Measurements from ENCODE around the gene TSEN2. TPM values are rescaled to one million over a fixed set of nuclear protein-coding genes. Genes with fewer than 3 reads are reported as not detected.

TSEN2 gene
- total RNA-seq, 1 experiment from 2014 or later, result 32.3 TPM

- DNase-seq (ENCODE audit: unreplicated experiment), result no peak
- intact Hi-C loops (cut with micrococcal nuclease), result no loop called here
- CTCF ChIA-PET, result interaction anchor here (0.7 to 2.1 kb wide), 6 partner anchors 9 to 410 kb away, joined by 3 to 11 read pairs (median 6); no protein-coding TSS in a partner anchor
- Mint-ChIP-seq H3K27me3 (ENCODE audit: insufficient read depth, unreplicated experiment) (no peaks in the 10 kb centered on the region), H3K4me3 (ENCODE audit: unreplicated experiment) (peak overlapping the region; percentile 73), H3K27ac (ENCODE audit: low read depth, unreplicated experiment) (peak overlapping the region; percentile 64), H3K9me3 (ENCODE audit: unreplicated experiment) (no peaks in the 10 kb centered on the region), H3K36me3 (ENCODE audit: insufficient read depth, unreplicated experiment) (peaks cover 32% of the 10 kb centered on the region), H3K4me1 (ENCODE audit: insufficient read depth, unreplicated experiment) (peaks cover 7% of the 10 kb centered on the region)
- POLR2A ChIA-PET, result interaction anchor here (0.5 to 5.1 kb wide), 15 partner anchors 11 to 296 kb away, joined by 3 to 77 read pairs (median 5); partner anchors contain the start of genes MKRN2, RAF1, RPL32 and TSEN2
- BruUV-seq (replicated peaks), result no TSS peak
- no peak for TF ChIP-seq CTCF (IDR thresholded peaks at IDR 0.05; ENCODE audit: unreplicated experiment)
Measured at GRCh38 chr3:12544652-12545472, 60.6 kb downstream of the TSEN2 start.

GRCh38 chr3:12545473-12545791 lies 61.2 kb downstream of the TSEN2 start, which contains the start of gene MKRN2OS:
Gene MKRN2OS (minus strand): TSS chr3:12545499. CDS start chr3:12545464, 35 bp downstream.
- H3K4me3 Mint-ChIP-seq (ENCODE audit: unreplicated experiment), result peak within 1 kb of the TSS; percentile 73
- no TSS peak for BruUV-seq (replicated peaks)
- peak within 1 kb of the TSS; percentile 64 for H3K27ac Mint-ChIP-seq (ENCODE audit: low read depth, unreplicated experiment)
- no peaks in the 10 kb centered on the region for H3K9me3 Mint-ChIP-seq (ENCODE audit: unreplicated experiment)
- CTCF ChIA-PET, result interaction anchor here (0.6 to 2.1 kb wide), 11 partner anchors 8 to 410 kb away, joined by 3 to 11 read pairs (median 3); no protein-coding TSS in a partner anchor
- H3K4me1 Mint-ChIP-seq (ENCODE audit: insufficient read depth, unreplicated experiment), result peaks cover 7% of the 10 kb centered on the region
- H3K36me3 Mint-ChIP-seq (ENCODE audit: insufficient read depth, unreplicated experiment), result peaks cover 27% of the 10 kb centered on the region
- intact Hi-C loops (cut with micrococcal nuclease), result no loop called here
- POLR2A ChIA-PET, result interaction anchor here (0.9 to 5.1 kb wide), 15 partner anchors 11 to 350 kb away, joined by 3 to 77 read pairs (median 5); partner anchors contain the start of genes MKRN2, RAF1, RPL32 and TSEN2
- no peak for TF ChIP-seq CTCF (IDR thresholded peaks at IDR 0.05; ENCODE audit: unreplicated experiment)
- DNase-seq (ENCODE audit: unreplicated experiment), result peak; percentile 86
- H3K27me3 Mint-ChIP-seq (ENCODE audit: insufficient read depth, unreplicated experiment), result no peaks in the 10 kb centered on the region

DNA sequence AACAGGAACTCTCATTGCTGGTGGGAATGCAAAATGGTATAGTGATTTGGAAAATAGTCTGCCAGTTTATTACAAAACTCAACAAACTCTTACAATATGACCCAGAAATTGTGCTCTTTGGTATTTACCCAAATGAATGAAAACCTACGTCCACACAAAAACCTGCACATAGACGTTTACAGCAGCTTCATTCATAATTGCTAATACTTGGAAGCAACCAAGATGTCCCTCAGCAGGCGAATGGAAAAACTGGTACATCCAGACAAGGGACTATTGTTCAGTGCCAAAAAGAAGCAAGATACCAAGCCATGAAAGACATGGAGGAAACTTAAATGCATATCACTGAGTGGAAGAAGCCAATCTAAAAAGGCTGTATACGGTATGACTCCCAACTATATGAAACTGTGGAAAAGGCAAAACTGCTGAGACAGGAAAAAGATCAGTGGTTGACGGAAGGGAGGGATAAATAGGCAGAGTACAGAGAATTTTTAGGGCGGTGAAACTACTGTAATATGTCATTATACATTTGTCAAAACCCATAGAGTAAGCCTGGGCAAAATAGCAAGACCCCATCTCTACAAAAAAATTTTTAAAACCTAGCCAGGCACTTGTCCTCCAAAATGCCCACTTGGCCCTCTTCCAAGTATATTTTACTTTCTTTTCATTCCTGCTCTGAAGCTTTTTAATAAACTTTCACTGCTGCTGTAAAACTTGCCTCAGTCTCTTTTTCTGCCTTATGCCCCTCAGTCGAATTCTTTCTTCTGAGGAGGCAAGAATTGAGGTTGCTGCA lies 65.9 kb downstream of the TSEN2 start:
- intact Hi-C loops (cut with micrococcal nuclease), result no loop called here
- Mint-ChIP-seq H3K4me1 (ENCODE audit: insufficient read depth, unreplicated experiment) (peaks cover 13% of the 10 kb centered on the region), H3K4me3 (ENCODE audit: unreplicated experiment) (no peak overlapping the region), H3K27me3 (ENCODE audit: insufficient read depth, unreplicated experiment) (no peaks in the 10 kb centered on the region), H3K27ac (ENCODE audit: low read depth, unreplicated experiment) (no peak overlapping the region), H3K9me3 (ENCODE audit: unreplicated experiment) (no peaks in the 10 kb centered on the region), H3K36me3 (ENCODE audit: insufficient read depth, unreplicated experiment) (peaks cover 6% of the 10 kb centered on the region)
- BruUV-seq (replicated peaks), result no TSS peak
- CTCF ChIA-PET, result no interaction called here
- DNase-seq (ENCODE audit: unreplicated experiment), result no peak
- no peak for TF ChIP-seq CTCF (IDR thresholded peaks at IDR 0.05; ENCODE audit: unreplicated experiment)
- POLR2A ChIA-PET, result no interaction called here

DNA sequence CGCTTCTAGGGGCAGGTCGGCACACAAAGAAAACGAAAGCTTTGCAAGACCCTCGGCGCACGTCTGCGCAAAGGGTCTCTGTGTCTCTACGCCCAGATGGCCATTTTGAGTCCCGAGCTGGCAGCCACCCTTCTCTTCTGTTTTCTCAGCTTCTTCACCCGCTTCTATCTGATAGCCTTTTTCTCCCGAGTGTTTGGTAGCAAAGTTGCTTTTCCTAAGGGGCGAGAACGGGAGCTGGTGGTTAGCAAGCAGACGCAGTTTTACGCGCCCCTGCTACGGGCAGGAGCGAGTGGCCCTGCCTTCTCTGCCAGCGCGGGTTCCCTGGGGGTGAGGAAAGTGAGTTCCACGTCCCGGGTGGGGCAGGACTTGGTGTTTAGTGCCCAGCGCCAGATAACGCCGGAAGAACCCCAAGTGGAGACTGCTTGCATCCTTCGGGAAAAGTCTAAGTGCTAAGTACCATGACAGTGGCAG lies 69.7 kb downstream of the TSEN2 start:
- H3K4me1 Mint-ChIP-seq (ENCODE audit: insufficient read depth, unreplicated experiment), result peaks cover 15% of the 10 kb centered on the region
- H3K4me3 Mint-ChIP-seq (ENCODE audit: unreplicated experiment), result peak overlapping the region; percentile 67
- no peaks in the 10 kb centered on the region for H3K27me3 Mint-ChIP-seq (ENCODE audit: insufficient read depth, unreplicated experiment)
- H3K36me3 Mint-ChIP-seq (ENCODE audit: insufficient read depth, unreplicated experiment), result no peaks in the 10 kb centered on the region
- POLR2A ChIA-PET, result interaction anchor here (0.6 to 6.7 kb wide), 9 partner anchors 9 to 338 kb away, joined by 3 to 77 read pairs (median 3); partner anchors contain the start of genes MKRN2OS and TSEN2
- H3K27ac Mint-ChIP-seq (ENCODE audit: low read depth, unreplicated experiment), result peak overlapping the region; percentile 54
- CTCF ChIA-PET, result interaction anchor here (0.5 to 1.2 kb wide), 4 partner anchors 9 to 282 kb away, joined by 3 to 7 read pairs (median 3); partner anchors contain the start of gene MKRN2OS
- no peak for TF ChIP-seq CTCF (IDR thresholded peaks at IDR 0.05; ENCODE audit: unreplicated experiment)
- H3K9me3 Mint-ChIP-seq (ENCODE audit: unreplicated experiment), result no peaks in the 10 kb centered on the region
- DNase-seq (ENCODE audit: unreplicated experiment), result no peak
- intact Hi-C loops (cut with micrococcal nuclease), result no loop called here
- BruUV-seq (replicated peaks), result no TSS peak

All from MCF 10A (cell line).